ENCODE results near the gene KRTAP5-1. TPM values are rescaled to one million over a fixed set of nuclear protein-coding genes. Genes with fewer than 3 reads are reported as not detected.

The KRTAP5-1 gene
- total RNA-seq, 1 donor from 2014 or later = not detected

DNA sequence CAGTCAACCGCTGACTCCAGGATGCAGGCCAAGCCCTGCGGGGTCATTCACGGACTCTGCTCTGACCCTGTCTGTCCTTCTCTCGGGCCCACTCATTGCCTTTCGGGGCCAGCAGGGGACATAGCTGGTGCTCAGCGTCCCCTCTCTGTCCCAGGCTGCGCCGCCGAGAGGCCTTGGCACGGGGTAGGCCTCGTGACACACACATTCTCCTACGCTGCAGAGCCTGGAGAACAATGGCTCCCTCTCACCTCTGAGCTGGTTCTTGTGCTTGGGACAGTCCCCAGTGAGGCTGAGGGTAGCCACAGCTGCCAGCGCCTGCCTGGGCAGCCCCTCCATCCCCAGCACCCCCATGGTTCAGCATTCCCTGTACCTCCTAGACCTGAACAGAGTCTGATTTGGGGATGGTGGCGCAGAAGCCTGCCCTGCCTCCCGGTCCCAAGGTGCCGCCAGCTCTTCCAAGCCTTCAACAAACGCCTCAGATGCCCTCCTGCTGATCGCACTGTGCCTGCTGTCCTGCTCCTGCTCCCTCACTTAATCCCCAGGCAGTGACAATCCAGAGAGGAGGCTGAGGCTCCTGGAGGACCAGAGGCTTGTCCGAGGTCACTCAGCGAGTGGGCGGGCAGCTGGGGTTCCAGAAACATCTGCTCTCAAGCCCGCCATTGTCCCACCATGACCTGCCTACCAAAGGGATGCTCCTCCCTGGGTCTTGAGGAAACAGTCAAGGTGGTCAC lies 43.4 kb downstream of the KRTAP5-1 start:
- no peak overlapping the region for H3K4me3 Mint-ChIP-seq (ENCODE audit: low read depth)
- no peaks in the 10 kb centered on the region for H3K4me1 Mint-ChIP-seq (ENCODE audit: low read depth)
- H3K36me3 Mint-ChIP-seq (ENCODE audit: insufficient read depth) = no peaks in the 10 kb centered on the region
- TF ChIP-seq CTCF (IDR thresholded peaks at IDR 0.05; ENCODE audit: unreplicated experiment) = no peak
- peaks cover 54% of the 10 kb centered on the region for H3K27me3 Mint-ChIP-seq
- H3K9me3 Mint-ChIP-seq (ENCODE audit: low read depth) = no peaks in the 10 kb centered on the region
- H3K27ac Mint-ChIP-seq = no peak overlapping the region
- no peak for DNase-seq (ENCODE audit: low spot score, unreplicated experiment)

- no peaks in the 10 kb centered on the region for H3K4me1 Mint-ChIP-seq (ENCODE audit: low read depth)
- no peak overlapping the region for H3K4me3 Mint-ChIP-seq (ENCODE audit: low read depth)
- H3K27me3 Mint-ChIP-seq = peaks cover 41% of the 10 kb centered on the region
- no peak for TF ChIP-seq CTCF (IDR thresholded peaks at IDR 0.05; ENCODE audit: unreplicated experiment)
- H3K9me3 Mint-ChIP-seq (ENCODE audit: low read depth) = no peaks in the 10 kb centered on the region
- no peaks in the 10 kb centered on the region for H3K36me3 Mint-ChIP-seq (ENCODE audit: insufficient read depth)
- DNase-seq (ENCODE audit: low spot score, unreplicated experiment) = no peak
- H3K27ac Mint-ChIP-seq = no peak overlapping the region
Measured at GRCh38 chr11:1540074-1540473, 45.0 kb downstream of the KRTAP5-1 start.

DNA sequence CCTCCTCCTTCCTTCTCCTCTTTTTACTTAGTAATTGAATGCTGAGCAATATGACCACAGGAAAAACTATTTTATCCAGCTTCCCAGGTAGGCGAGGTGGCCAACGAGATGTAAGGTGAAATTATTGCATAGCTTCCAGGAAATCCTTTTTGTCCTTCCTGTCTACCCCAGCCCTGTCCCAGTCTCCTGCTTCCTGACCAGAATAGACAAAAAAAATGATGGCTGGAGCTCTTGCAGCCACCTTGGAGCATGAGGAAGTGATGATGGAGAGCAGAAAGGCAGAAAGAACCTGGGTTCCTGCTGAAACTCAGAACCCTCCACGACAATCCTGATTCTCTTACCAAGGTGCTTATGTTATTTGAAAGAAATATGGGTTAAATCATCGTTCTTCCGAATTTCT lies 46.9 kb downstream of the KRTAP5-1 start:
- Mint-ChIP-seq H3K4me1 (ENCODE audit: low read depth) (no peaks in the 10 kb centered on the region), H3K36me3 (ENCODE audit: insufficient read depth) (no peaks in the 10 kb centered on the region), H3K27ac (no peak overlapping the region), H3K9me3 (ENCODE audit: low read depth) (no peaks in the 10 kb centered on the region), H3K27me3 (peaks cover 32% of the 10 kb centered on the region), H3K4me3 (ENCODE audit: low read depth) (no peak overlapping the region)
- TF ChIP-seq CTCF (IDR thresholded peaks at IDR 0.05; ENCODE audit: unreplicated experiment) = no peak
- DNase-seq (ENCODE audit: low spot score, unreplicated experiment) = no peak

DNA sequence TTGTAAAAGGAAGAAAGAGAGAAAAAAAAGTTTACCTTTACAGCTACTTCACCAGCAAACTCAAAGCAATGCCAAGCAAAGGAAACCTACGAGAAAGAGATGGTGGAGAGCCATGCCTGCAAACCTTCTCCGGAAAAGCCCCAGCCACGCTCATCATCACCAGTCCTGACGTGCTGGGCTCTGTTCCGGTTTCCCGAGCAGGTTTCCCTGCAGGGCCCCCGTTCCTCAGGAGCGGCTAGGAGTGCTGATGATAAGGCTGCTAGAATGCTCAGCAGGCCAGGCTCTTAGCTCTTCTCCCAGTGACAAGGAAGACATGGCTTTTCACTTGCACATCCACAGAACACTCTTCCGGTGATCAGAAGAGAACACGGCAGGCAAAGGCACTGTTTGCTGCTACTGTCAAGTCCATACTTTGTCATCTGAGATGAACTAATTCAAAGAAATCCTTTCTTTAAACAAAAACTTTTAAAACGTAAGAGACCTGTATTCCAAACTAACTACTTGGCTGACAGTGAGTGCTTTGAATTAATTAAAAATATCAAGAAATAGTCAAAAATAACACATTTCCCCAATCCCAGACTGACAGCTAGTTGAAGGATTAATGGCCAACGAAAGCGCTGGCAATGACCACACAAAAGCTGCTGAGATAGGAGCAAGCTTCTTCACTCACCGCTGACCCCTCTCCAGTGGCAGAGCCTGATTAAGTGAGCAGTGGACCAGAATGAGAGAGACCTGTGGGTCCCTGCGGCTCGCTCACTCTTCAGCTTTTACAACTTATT lies 48.8 kb downstream of the KRTAP5-1 start:
- Mint-ChIP-seq H3K4me1 (ENCODE audit: low read depth) (no peaks in the 10 kb centered on the region), H3K36me3 (ENCODE audit: insufficient read depth) (no peaks in the 10 kb centered on the region), H3K27ac (no peak overlapping the region), H3K9me3 (ENCODE audit: low read depth) (no peaks in the 10 kb centered on the region), H3K4me3 (ENCODE audit: low read depth) (no peak overlapping the region), H3K27me3 (peaks cover 24% of the 10 kb centered on the region)
- no peak for TF ChIP-seq CTCF (IDR thresholded peaks at IDR 0.05; ENCODE audit: unreplicated experiment)
- no peak for DNase-seq (ENCODE audit: low spot score, unreplicated experiment)

DNA sequence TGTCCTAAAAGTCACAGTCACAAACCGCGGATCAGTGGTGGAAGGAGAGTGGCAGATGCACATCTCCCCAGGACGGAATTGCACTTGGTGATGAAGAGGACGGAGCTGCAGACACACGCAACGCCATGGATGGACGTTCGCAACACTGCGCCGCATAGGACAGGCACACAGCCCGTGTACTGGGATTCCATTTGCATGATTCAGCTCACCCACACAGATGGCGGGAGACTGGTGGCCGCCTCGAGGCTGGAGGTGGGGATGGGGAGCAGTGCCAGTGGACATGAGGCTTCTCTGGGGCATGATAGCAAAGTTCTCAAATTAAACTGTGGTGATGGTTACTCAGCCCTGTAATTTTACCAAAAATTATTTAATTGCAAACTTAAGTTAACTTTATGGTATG lies 50.4 kb downstream of the KRTAP5-1 start:
- Mint-ChIP-seq H3K4me1 (ENCODE audit: low read depth) (no peaks in the 10 kb centered on the region), H3K4me3 (ENCODE audit: low read depth) (no peak overlapping the region), H3K27me3 (peaks cover 16% of the 10 kb centered on the region), H3K36me3 (ENCODE audit: insufficient read depth) (no peaks in the 10 kb centered on the region), H3K9me3 (ENCODE audit: low read depth) (no peaks in the 10 kb centered on the region), H3K27ac (no peak overlapping the region)
- TF ChIP-seq CTCF (IDR thresholded peaks at IDR 0.05; ENCODE audit: unreplicated experiment) = no peak
- no peak for DNase-seq (ENCODE audit: low spot score, unreplicated experiment)

Other genes starting within 250 kb of the KRTAP5-1 start
- gene BRSK2, start 195.3 kb downstream of the KRTAP5-1 start, total RNA-seq = 49.2 and 53.2 TPM in 2 replicates
- gene MOB2, start 98.5 kb downstream of the KRTAP5-1 start, total RNA-seq = 30.4 and 33.3 TPM in 2 replicates
- 15.2 and 15.9 TPM in 2 replicates for gene DUSP8, start 13.0 kb downstream of the KRTAP5-1 start, total RNA-seq
- not detected in 2 replicates for gene KRTAP5-2, start 13.0 kb upstream of the KRTAP5-1 start, total RNA-seq
- not detected in 2 replicates for gene KRTAP5-3, start 23.2 kb upstream of the KRTAP5-1 start, total RNA-seq
- gene KRTAP5-4, start 36.9 kb upstream of the KRTAP5-1 start, total RNA-seq = not detected in 2 replicates
- gene KRTAP5-5, start 44.5 kb upstream of the KRTAP5-1 start, total RNA-seq = not detected in 2 replicates
- gene KRTAP5-6, start 111.9 kb upstream of the KRTAP5-1 start, total RNA-seq = not detected in 2 replicates
- gene IFITM10, start 165.3 kb upstream of the KRTAP5-1 start, total RNA-seq = 1.2 TPM in 2 replicates
- gene CTSD, start 178.6 kb upstream of the KRTAP5-1 start, total RNA-seq = 158 and 163 TPM in 2 replicates
- 0.69 and 1.5 TPM in 2 replicates for gene SYT8, start 249.7 kb upstream of the KRTAP5-1 start, total RNA-seq

Measured in progenitor cell of endocrine pancreas (in vitro differentiated cells).